GM21619 (cell line): ENCODE results near the gene WDR81.
"Not testable (repeated sequence)": the region's sequence is repeated elsewhere in the genome, so short reads cannot be mapped to it uniquely, and the experiment has no call there.

Source experiments
- ATAC-seq: cut with Tn5 transposase; IDR thresholded peaks from one replicate; pipeline ENCODE4 v1.9.1; 2021; ENCODE audit not compliant: unreplicated experiment

Gene WDR81

DNA sequence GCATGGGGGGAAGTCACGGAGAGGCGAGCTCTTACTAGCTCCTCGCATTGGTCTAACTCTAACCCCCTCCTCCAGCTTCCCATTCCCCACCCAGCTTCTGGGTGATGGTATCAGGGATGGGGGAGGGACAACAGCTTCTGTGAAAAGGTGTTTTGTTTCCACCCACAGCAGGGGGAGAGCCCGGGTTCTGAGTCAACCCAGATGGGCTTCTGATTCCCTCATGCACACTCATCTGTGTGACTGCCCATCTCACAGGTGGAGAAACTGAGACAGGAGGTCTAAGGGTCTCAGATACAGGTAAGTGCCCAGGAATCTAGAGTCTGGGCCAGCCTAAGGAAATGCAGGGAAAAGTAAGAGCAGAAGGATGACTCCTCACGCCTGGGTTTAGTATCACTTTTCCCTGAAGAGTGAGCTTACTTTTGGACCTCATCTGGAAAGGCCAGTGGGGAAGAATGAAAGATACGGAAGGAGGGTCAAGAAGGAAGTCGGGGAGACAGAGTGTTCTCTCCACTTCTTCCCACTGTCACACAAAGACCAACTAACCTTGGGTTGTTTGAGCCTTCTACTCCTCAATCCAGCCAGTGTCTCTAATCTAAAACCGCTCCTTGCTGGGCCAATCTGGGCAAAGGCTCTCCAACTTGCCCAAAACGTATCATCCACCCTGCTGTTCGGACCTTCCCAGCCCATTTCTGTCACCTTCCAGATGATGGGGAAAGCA is 11.2 kb upstream of the WDR81 start:
- ATAC-seq = no peak

- no peak for ATAC-seq
Measured at GRCh38 chr17:1713878-1714426, 10.6 kb upstream of the WDR81 start.

DNA sequence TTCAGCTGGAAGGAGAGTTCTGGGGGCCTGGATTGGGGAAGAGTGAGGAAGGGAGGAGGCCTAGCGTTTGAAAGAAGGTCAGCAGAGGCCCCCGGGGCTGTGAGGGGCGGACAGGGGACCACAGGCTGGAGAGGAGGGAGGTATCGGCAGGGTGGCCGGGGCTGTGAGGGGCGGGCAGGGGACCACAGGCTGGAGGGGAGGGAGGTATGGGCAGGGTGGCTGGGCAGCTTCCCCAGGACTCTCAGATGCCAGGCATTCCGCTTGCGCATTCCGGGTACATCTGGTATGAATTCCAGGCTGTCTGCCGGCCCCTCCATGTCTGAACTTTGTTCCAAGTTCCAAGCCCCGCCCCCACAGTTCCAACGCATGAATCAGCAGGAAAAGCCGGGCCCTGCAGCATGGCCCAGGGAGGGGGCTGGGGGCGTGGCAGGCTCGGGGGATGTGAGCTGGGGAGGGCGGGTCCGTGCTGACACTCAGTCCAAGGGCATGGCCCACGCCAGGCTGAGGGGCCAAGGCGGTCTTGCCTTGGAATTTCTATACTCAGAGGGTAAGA is 10.0 kb upstream of the WDR81 start:
- no peak for ATAC-seq

DNA sequence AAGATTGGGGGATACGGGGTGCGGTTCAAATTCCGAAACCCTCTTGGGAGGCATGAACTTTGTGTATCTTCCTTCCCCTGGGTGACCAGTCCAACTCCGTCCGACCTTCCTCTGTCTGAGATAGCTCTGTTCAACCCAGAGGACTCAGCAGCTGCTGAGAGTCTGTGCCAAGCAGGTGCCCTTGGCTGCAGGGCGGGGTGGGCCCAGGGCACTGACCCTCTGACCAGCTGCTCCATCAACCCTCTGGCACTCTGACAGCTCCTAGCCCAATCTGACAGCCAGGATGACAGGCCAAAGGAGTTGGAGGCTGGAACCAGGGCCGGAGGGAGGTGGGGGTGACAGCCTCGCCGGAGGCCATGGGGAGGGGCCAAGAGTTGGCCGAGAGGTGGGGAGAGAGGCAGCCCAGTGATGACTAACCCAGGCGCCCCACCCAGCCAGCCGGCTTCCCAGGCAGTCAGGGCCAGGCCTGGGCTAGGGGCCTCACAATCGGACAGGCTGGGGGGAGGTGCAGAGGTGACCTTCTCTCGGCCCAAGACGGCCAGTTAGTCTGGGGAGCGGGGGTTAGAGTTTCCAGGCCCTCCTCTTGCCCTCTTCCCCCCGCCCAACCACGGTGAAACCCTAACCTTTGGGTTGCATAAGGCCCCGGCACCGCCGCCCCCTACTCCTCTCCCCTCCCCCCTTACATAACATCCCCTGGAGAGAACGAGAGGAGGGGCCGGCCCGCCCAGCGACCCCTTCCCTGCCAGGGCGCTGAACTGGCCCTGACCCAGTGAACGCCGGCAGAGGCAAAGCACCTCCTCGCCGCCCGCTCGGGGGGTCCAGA is 9.3 kb upstream of the WDR81 start:
- no peak for ATAC-seq

GRCh38 chr17:1715803-1716075 is 8.8 kb upstream of the WDR81 start:
- no peak for ATAC-seq

DNA sequence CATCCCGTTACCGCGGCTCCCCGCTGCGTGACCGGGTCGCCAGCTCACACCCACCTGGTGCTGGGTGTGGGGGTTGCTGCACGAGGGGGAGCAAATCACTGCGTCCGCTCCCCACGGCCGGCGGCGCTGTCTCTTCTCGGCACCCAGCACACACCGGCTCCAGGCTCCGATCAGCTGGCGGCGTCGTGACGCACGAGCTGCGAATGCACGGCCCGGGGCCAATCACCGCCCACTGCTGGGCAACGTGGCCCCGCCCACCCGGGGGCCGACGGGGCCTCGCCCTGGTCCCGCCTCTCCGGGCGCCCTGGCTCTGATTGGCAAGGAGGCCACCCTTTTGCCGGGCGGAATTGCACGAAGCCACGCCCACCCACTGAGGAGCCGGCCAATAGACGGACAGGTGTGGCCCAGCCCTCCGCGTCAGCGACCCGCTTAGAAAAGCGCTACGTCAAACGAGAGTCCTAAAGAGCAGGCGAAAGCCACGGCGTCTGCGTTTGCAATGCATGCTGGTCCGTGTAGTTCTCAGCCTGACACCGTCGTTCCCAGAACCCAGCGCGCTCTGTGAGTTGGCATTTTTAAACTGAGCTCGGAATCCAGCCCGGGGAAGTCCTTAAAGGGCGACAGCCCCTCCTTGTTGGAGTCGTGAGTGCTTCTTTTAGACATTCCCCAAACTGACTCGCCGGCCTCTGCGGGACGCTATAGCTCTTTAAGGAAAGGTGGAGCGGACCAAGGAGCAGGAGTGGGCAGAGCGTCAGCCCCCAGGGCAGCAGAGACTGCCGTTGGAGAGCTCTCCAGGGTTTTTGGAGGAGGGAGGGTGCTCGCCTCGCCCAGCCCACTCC is 8.2 kb upstream of the WDR81 start:
- peak; percentile 66 for ATAC-seq

DNA sequence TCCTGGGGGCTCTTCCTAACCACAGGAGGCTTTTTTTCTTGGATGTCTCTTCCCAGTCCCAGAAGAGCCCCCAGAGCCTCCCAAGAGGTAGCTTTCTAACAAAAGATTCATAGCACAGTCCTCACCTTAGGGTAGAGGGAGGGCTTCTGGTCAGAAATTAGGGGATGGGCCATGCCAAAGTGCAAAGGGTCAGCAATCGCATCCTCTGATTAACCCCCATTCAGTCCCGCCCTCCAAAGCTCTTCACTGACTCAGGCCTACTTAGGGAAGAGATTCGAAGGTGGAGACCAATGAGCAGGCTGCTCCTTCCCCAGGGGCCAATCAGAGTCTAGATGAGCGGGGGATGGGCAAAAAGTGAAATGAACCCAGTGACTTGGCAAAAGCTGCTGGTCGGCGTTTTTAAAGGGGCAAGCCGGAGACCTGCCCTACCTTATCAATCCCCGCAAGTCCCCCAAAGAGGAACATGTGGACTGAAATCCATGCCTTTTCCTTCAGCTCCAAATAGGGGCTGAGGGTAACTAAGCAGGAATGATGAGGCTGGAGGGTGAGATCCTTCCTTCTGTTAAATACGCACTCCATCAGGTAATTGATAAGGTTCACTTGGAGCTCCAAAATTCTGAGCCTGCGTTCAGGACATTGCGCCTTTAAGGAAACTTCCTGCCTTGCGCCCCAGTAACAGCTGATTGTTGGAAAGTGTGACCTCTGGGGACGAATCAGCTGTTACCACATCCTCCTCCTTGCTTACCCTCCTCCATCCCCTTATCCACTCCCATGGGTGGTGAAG is 7.4 kb upstream of the WDR81 start:
- ATAC-seq = peak; percentile 38

GRCh38 chr17:1718362-1719165 is 5.9 kb upstream of the WDR81 start:
- ATAC-seq = no peak

DNA sequence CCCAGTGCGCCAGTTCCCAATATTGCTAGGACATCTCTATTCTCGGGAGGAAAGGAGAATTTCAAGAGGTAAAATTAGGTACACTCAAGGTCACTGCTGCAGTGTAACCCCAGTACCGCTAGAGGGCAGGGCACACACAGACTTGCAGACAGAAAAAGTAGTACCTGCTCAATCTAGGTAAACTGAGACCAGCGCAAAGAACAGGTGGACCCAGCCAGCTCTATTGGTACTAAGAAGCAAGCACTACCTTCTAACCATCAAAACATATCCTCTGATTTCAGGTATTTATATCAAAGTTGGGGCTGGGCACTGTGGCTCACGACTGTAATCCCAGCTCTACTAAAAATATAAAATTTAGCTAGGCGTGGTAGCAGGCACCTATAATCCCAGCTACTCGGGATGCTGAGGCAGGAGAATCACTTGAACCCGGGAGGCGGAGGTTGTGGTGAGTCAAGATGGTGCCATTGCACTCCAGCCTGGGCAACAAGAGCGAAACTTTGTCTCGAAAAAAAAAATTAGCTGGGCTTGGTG is 3.6 kb upstream of the WDR81 start:
- ATAC-seq = no peak

GRCh38 chr17:1722022-1722421 is 2.5 kb upstream of the WDR81 start:
- not testable (repeated sequence) for ATAC-seq

GRCh38 chr17:1724869-1725641 is 551 bp downstream of the WDR81 start:
- ATAC-seq = peak; percentile 29

DNA sequence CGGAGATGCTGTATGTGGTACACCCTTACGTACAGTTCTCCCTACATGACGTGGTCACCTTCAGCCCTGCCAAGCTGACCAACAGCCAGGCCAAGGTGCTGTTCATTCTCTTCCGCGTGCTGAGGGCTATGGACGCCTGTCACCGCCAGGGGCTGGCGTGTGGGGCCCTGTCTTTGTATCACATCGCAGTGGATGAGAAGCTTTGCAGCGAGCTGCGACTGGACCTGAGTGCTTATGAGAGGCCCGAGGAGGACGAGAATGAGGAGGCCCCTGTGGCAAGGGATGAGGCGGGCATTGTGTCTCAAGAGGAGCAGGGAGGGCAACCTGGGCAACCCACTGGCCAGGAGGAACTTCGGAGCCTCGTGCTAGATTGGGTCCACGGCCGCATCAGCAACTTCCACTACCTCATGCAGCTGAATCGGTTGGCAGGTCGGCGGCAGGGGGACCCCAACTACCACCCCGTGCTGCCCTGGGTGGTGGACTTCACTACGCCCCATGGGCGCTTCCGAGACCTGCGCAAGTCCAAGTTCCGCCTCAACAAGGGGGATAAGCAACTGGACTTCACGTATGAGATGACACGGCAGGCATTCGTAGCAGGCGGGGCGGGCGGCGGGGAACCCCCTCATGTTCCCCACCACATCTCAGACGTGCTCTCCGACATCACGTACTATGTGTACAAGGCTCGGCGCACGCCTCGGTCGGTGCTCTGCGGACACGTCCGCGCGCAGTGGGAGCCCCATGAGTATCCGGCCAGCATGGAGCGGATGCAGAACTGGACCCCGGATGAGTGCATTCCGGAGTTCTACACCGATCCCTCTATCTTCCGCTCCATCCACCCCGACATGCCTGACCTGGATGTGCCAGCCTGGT is 1.4 kb downstream of the WDR81 start:
- no peak for ATAC-seq

DNA sequence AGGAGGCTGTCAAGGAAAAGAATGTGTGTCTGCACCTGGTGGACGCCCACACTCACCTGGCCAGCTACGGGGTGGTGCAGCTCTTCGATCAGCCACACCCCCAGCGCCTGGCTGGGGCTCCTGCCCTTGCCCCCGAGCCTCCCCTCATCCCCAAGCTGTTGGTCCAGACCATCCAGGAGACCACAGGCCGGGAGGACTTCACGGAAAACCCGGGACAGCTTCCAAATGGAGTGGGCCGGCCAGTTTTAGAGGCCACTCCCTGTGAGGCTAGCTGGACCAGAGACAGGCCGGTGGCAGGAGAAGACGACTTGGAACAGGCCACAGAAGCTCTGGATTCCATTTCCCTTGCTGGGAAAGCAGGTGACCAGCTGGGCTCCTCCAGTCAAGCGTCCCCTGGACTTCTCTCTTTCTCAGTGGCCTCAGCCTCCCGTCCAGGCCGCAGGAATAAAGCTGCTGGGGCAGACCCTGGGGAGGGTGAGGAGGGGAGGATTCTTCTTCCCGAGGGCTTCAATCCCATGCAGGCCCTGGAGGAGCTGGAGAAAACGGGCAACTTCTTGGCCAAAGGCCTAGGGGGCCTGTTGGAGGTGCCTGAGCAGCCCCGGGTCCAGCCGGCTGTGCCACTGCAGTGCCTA is 2.2 kb downstream of the WDR81 start:
- no peak for ATAC-seq

DNA sequence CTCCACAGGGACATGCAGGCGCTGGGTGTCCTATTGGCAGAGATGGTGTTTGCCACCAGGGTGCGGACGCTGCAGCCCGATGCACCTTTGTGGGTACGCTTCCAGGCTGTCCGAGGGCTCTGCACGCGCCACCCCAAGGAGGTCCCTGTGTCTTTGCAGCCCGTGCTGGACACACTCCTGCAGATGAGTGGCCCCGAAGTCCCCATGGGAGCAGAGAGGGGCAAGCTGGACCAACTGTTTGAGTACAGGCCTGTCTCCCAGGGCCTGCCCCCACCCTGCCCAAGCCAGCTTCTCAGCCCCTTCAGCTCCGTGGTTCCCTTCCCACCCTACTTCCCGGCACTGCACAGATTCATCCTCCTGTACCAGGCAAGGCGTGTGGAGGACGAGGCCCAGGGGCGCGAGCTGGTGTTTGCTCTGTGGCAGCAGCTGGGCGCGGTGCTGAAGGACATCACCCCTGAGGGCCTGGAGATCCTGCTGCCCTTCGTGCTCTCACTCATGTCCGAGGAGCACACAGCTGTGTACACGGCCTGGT is 2.8 kb downstream of the WDR81 start:
- ATAC-seq = no peak

GRCh38 chr17:1727876-1728630 is 3.5 kb downstream of the WDR81 start:
- ATAC-seq = no peak

DNA sequence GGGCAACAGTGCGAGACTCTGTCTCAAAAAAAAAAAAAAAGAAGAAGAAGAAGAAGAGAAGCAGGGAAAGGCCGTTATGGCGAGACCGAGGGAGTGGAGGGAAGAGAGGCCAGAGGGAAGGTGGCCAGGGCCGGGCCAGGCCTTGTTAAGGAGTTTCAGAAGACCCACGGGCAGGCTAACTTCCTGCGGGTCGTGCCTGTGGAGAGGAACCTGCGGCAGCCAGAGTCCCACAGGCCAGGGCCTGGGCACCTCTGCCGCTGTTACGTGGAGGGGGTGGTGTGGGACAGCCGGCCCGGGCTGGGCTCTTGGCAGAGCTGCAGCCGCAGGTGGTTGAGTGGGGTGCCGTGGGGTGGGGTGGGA is 5.4 kb downstream of the WDR81 start:
- ATAC-seq = no peak
